SK-N-SH treated with all-trans-retinoic acid at 6 μM for 48 hours (cell line): ENCODE measurements around the gene FCER2.

Experiments
- ATAC-seq: fragments of 200-7000 bp; cut with Tn5 transposase; 3 replicates; pipeline ENCODE4 v1.9.1; 2020; ENCODE audit warnings: mild to moderate bottlenecking, moderate library complexity
- ARNTL ChIP-seq: fragments of 450-650 bp; formaldehyde crosslinking; IDR thresholded peaks from 2 replicates; pipeline ENCODE4 v1.5.0; 2020; ENCODE audit warnings: low read depth, mild to moderate bottlenecking, moderate library complexity, borderline replicate concordance
- CSRNP3 ChIP-seq: fragments of 250-450 bp; sonication (Bioruptor Pico); IDR thresholded peaks from 2 replicates; pipeline ENCODE4 v1.5.1; 2021; ENCODE audit warnings: mild to moderate bottlenecking, moderate library complexity
- ESRRG ChIP-seq: fragments of 250-450 bp; sonication (Bioruptor Pico); IDR thresholded peaks from 2 replicates; pipeline ENCODE4 v1.6.1; 2021; ENCODE audit warnings: mild to moderate bottlenecking
- ISL1 ChIP-seq: fragments of 250-450 bp; sonication (Bioruptor Pico); IDR thresholded peaks from 2 replicates; pipeline ENCODE4 v2.1.2; 2022; ENCODE audit warnings: mild to moderate bottlenecking, moderate library complexity
- OSR1 ChIP-seq: fragments of 250-450 bp; sonication (Bioruptor Pico); IDR thresholded peaks from 2 replicates; pipeline ENCODE4 v1.8.0; 2022; ENCODE audit warnings: moderate library complexity, mild to moderate bottlenecking, inconsistent platforms
- PATZ1 ChIP-seq: fragments of 250-450 bp; sonication (Bioruptor Pico); IDR thresholded peaks from 2 replicates; pipeline ENCODE4 v1.8.0; 2020; ENCODE audit warnings: mild to moderate bottlenecking, moderate library complexity, borderline replicate concordance
- POU6F1 ChIP-seq: fragments of 250-450 bp; sonication (Bioruptor Pico); IDR thresholded peaks from 2 replicates; pipeline ENCODE4 v1.8.0; 2021; ENCODE audit warnings: low read depth, mild to moderate bottlenecking, moderate library complexity, borderline replicate concordance
- PPARA ChIP-seq: fragments of 250-450 bp; sonication (Bioruptor Pico); IDR thresholded peaks from 2 replicates; pipeline ENCODE4 v1.5.0; 2020; ENCODE audit warnings: mild to moderate bottlenecking, borderline replicate concordance
- RARB ChIP-seq: fragments of 250-450 bp; sonication (Bioruptor Pico); IDR thresholded peaks from 2 replicates; pipeline ENCODE4 v1.8.0; 2021; ENCODE audit warnings: mild to moderate bottlenecking, moderate library complexity
- SNAI2 ChIP-seq: fragments of 250-450 bp; sonication (Bioruptor Pico); IDR thresholded peaks from 2 replicates; pipeline ENCODE4 v1.5.0; 2020; ENCODE audit warnings: mild to moderate bottlenecking, moderate library complexity
- TCF4 ChIP-seq: fragments of 250-450 bp; sonication (Bioruptor Pico); IDR thresholded peaks from 2 replicates; pipeline ENCODE4 v1.8.0; 2021; ENCODE audit warnings: mild to moderate bottlenecking, moderate library complexity, borderline replicate concordance
- TOX ChIP-seq: fragments of 250-450 bp; sonication (Bioruptor Pico); IDR thresholded peaks from 2 replicates; pipeline ENCODE4 v1.8.0; 2021; ENCODE audit warnings: mild to moderate bottlenecking, moderate library complexity, borderline replicate concordance
- TSHZ2 ChIP-seq: fragments of 250-450 bp; sonication (Bioruptor Pico); IDR thresholded peaks from 2 replicates; pipeline ENCODE4 v1.5.0; 2020; ENCODE audit warnings: mild to moderate bottlenecking, moderate library complexity
- ZC3H10 ChIP-seq: fragments of 250-450 bp; sonication (Bioruptor Pico); IDR thresholded peaks from 2 replicates; pipeline ENCODE4 v1.5.1; 2021; ENCODE audit warnings: mild to moderate bottlenecking, moderate library complexity
- ZFP3 ChIP-seq: fragments of 250-450 bp; sonication (Bioruptor Pico); IDR thresholded peaks from 2 replicates; pipeline ENCODE4 v1.5.0; 2020; ENCODE audit warnings: mild to moderate bottlenecking, moderate library complexity
- ZFP30 ChIP-seq: fragments of 450-650 bp; formaldehyde crosslinking; IDR thresholded peaks from 2 replicates; pipeline ENCODE4 v1.5.0; 2022; ENCODE audit warnings: mild to moderate bottlenecking, moderate library complexity
- ZNF565 ChIP-seq: fragments of 450-650 bp; formaldehyde crosslinking; conservative IDR thresholded peaks from 2 replicates; pipeline ENCODE4 v1.5.0; 2020; ENCODE audit warnings: low read depth, mild to moderate bottlenecking, moderate library complexity
- ZNF70 ChIP-seq: fragments of 450-650 bp; formaldehyde crosslinking; IDR thresholded peaks from 2 replicates; pipeline ENCODE4 v1.5.0; 2020; ENCODE audit warnings: mild to moderate bottlenecking, moderate library complexity
- ZNF8 ChIP-seq: fragments of 450-650 bp; formaldehyde crosslinking; IDR thresholded peaks from 2 replicates; pipeline ENCODE4 v1.5.0; 2020; ENCODE audit warnings: mild to moderate bottlenecking, moderate library complexity

FCER2 gene

GRCh38 chr19:7679771-7680605 is 21.9 kb downstream of the FCER2 start (continued):
- TF ChIP-seq CSRNP3 (CRISPR knock-in tag) (no peak), ISL1 (CRISPR knock-in tag) (no peak), PPARA (CRISPR knock-in tag) (no peak), OSR1 (CRISPR knock-in tag) (no peak), ZFP30 (no peak), ESRRG (no peak), POU6F1 (CRISPR knock-in tag) (no peak), SNAI2 (CRISPR knock-in tag) (no peak)

GRCh38 chr19:7678971-7679751 is 22.8 kb downstream of the FCER2 start:
- no peak for ATAC-seq
- TF ChIP-seq ARNTL (CRISPR knock-in tag), result no peak
- no peak for TF ChIP-seq ZNF8
- no peak for TF ChIP-seq ISL1 (CRISPR knock-in tag)
- TF ChIP-seq TCF4 (CRISPR knock-in tag), result no peak
- TF ChIP-seq ESRRG, result no peak
- no peak for TF ChIP-seq RARB
- TF ChIP-seq ZFP3 (CRISPR knock-in tag), result no peak
- no peak for TF ChIP-seq ZC3H10 (CRISPR knock-in tag)
- no peak for TF ChIP-seq TOX (CRISPR knock-in tag)
- TF ChIP-seq PATZ1 (CRISPR knock-in tag), result no peak
- no peak for TF ChIP-seq ZNF565 (CRISPR knock-in tag)
- TF ChIP-seq ZFP30, result no peak
- TF ChIP-seq CSRNP3 (CRISPR knock-in tag), result no peak
- no peak for TF ChIP-seq PPARA (CRISPR knock-in tag)
- TF ChIP-seq POU6F1 (CRISPR knock-in tag), result no peak
- no peak for TF ChIP-seq ZNF70 (CRISPR knock-in tag)
- TF ChIP-seq SNAI2 (CRISPR knock-in tag), result no peak
- TF ChIP-seq TSHZ2 (CRISPR knock-in tag), result no peak
